ENCODE results near the gene MCEMP1.
A peak's percentile ranks its signal among the peaks of the same experiment; 100 is the strongest.

Gene MCEMP1

GRCh38 chr19:7697721-7698287, 20.9 kb downstream of the MCEMP1 start:
- no peak for DNase-seq (ENCODE audit: low read depth in 3 of 3)

GRCh38 chr19:7698583-7698982, 21.7 kb downstream of the MCEMP1 start:
- no peak for DNase-seq (ENCODE audit: low read depth in 3 of 3)

GRCh38 chr19:7699003-7699402, 22.1 kb downstream of the MCEMP1 start:
- no peak for DNase-seq (ENCODE audit: low read depth in 3 of 3)

GRCh38 chr19:7699417-7700401, 22.8 kb downstream of the MCEMP1 start:
- DNase-seq (ENCODE audit: low read depth in 3 of 3) = peak in 2 of 3 donors; percentile 38 to 54

- DNase-seq (ENCODE audit: low read depth in 3 of 3) = no peak
These were observed 24.3 kb downstream of the MCEMP1 start for GRCh38 chr19:7701049-7701653.

- no peak for DNase-seq (ENCODE audit: low read depth in 3 of 3)
These were observed 25.0 kb downstream of the MCEMP1 start, which contains the start of gene FCER2 for GRCh38 chr19:7701654-7702457. Gene FCER2 (minus strand): TSS chr19:7702131. CDS start chr19:7699760, 2,371 bp downstream.

GRCh38 chr19:7703332-7703731, 26.4 kb downstream of the MCEMP1 start:
- no peak for DNase-seq (ENCODE audit: low read depth in 3 of 3)

GRCh38 chr19:7704280-7705060, 27.6 kb downstream of the MCEMP1 start:
- no peak for DNase-seq (ENCODE audit: low read depth in 3 of 3)

- peak; percentile 46 to 68 (median 51) for DNase-seq (ENCODE audit: low read depth in 3 of 3)
These were observed 28.7 kb downstream of the MCEMP1 start for GRCh38 chr19:7705387-7706187.

- DNase-seq (ENCODE audit: low read depth in 3 of 3) = no peak
These were observed 29.5 kb downstream of the MCEMP1 start for GRCh38 chr19:7706188-7706954.

GRCh38 chr19:7706955-7707456, 30.1 kb downstream of the MCEMP1 start:
- DNase-seq (ENCODE audit: low read depth in 3 of 3) = no peak

- no peak for DNase-seq (ENCODE audit: low read depth in 3 of 3)
These were observed 33.1 kb downstream of the MCEMP1 start for GRCh38 chr19:7709932-7710460.

GRCh38 chr19:7710616-7711015, 33.7 kb downstream of the MCEMP1 start:
- no peak for DNase-seq (ENCODE audit: low read depth in 3 of 3)

- no peak for DNase-seq (ENCODE audit: low read depth in 3 of 3)
These were observed 38.8 kb downstream of the MCEMP1 start for GRCh38 chr19:7715671-7716070.

GRCh38 chr19:7716762-7717161, 39.9 kb downstream of the MCEMP1 start:
- no peak for DNase-seq (ENCODE audit: low read depth in 3 of 3)

- DNase-seq (ENCODE audit: low read depth in 3 of 3) = no peak
These were observed 41.8 kb downstream of the MCEMP1 start for GRCh38 chr19:7718668-7719067.

GRCh38 chr19:7720351-7720750, 43.5 kb downstream of the MCEMP1 start:
- DNase-seq (ENCODE audit: low read depth in 3 of 3) = no peak

- DNase-seq (ENCODE audit: low read depth in 3 of 3) = no peak
These were observed 45.4 kb downstream of the MCEMP1 start for GRCh38 chr19:7722231-7722651.

- no peak for DNase-seq (ENCODE audit: low read depth in 3 of 3)
These were observed 48.9 kb downstream of the MCEMP1 start for GRCh38 chr19:7725791-7726190.
